ENCODE results near the gene IL17RE.
"Not testable (repeated sequence)": the region's sequence is repeated elsewhere in the genome, so short reads cannot be mapped to it uniquely, and the experiment has no call there.

Gene IL17RE

DNA sequence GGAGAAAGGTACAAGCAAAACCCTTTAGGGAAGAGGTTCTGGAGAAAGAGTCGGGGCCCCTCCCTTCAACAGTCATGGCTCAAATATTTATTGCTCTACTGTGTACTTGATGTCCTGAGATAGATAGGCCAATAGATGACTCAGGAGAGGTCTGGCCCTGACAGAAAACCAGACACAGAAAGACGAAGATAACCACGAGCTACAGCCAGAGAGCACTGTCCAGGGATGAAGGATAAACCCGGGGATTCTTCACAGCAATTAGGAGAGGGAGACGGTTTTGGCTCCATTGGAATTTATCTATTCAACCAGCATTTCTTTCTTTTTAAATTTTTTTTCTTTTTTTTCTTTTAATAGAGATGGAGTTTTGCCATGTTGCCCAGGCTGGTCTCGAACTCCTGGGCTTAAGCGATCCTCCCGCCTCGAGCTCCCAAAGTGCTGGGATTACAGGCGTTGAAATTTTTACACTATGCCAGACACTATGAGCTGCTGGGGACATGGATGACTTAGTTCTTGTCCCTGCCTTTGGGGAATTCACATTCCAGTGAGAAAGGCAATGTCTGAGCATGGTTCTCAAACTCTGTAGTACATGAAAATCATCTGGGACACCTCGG, 18.0 kb upstream of the IL17RE start:
- Histone ChIP-seq H3K9me3 (ENCODE audit: control insufficient read depth, insufficient read depth, low read length) (no peaks in the 10 kb centered on the region), H3K4me3 (ENCODE audit: low read depth, low read length) (no peak overlapping the region), H3K36me3 (ENCODE audit: control insufficient read depth, insufficient read depth, low read length) (no peaks in the 10 kb centered on the region), H3K9ac (ENCODE audit: low read depth, low read length) (no peak overlapping the region), H3K4me1 (ENCODE audit: control insufficient read depth, insufficient read depth, low read length) (no peaks in the 10 kb centered on the region), H3K27me3 (ENCODE audit: control insufficient read depth, insufficient read depth, low read length) (no peaks in the 10 kb centered on the region)

DNA sequence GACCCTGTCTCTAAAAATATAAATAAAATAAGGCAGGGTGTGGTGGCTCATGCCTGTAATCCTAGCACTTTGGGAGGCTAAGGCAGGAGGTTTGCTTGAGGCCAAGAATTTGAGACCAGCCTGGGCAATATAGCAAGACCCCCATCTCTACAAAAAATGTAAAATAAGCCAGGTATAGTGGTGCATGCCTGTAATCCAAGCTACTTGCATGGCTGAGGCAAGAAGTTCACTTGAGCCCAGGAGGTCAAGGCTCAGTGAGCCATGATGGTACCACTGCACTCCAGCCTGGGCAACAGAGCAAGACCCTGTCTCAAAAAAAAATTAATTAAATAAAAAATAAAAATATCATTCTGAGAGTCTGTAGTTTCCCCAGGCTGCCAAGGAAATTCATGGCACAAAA, 16.3 kb upstream of the IL17RE start:
- no peak overlapping the region for H3K9ac ChIP-seq (ENCODE audit: low read depth, low read length)
- no peak overlapping the region for H3K4me3 ChIP-seq (ENCODE audit: low read depth, low read length)
- H3K9me3 ChIP-seq (ENCODE audit: control insufficient read depth, insufficient read depth, low read length) = no peaks in the 10 kb centered on the region
- no peaks in the 10 kb centered on the region for H3K27me3 ChIP-seq (ENCODE audit: control insufficient read depth, insufficient read depth, low read length)
- no peaks in the 10 kb centered on the region for H3K36me3 ChIP-seq (ENCODE audit: control insufficient read depth, insufficient read depth, low read length)
- H3K4me1 ChIP-seq (ENCODE audit: control insufficient read depth, insufficient read depth, low read length) = no peaks in the 10 kb centered on the region

DNA sequence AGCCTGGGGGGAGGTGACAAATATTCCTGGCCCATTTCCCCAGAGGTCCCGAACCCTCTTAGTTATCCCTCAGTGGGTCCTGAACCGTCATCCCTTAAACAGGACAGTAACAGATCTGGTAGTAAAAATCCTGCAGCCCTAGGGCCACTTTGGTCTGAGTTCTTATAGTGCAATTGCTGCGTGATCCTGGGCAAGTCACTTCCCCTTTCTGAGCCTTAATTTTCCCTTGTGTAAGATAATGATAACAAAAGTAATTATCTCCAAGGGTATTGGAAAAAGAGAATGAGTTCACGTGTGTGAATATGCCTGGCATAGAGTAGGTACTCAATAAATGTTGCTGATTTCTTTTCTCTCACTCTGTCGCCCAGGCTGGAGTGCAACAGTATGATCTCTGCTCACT, 15.2 kb upstream of the IL17RE start:
- no peaks in the 10 kb centered on the region for H3K27me3 ChIP-seq (ENCODE audit: control insufficient read depth, insufficient read depth, low read length)

DNA sequence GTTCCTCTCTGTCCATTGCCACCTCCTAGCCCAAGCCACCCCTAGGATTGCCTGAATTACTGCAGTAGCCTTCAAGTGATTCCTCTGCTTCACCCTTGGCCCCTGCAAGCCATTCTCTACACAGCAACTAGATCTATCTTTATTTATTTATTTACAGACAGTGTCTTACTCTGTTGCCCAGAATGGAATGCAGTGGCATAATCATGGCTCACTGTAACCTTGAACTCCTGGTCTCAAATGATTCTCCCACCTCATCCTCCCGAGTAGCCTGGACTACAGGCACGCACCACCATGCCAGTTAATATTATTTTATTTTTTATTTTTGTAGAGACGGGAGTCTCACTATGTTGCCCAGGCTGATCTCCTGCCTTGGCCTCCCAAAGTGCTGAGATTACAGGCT, 14.1 kb upstream of the IL17RE start:
- H3K36me3 ChIP-seq (ENCODE audit: control insufficient read depth, insufficient read depth, low read length) = peaks cover 9% of the 10 kb centered on the region
- H3K9ac ChIP-seq (ENCODE audit: low read depth, low read length) = no peak overlapping the region
- no peaks in the 10 kb centered on the region for H3K4me1 ChIP-seq (ENCODE audit: control insufficient read depth, insufficient read depth, low read length)

More for the DNA sequence above, 15.2 kb upstream of the IL17RE start:
- H3K9ac ChIP-seq (ENCODE audit: low read depth, low read length) = no peak overlapping the region
- H3K9me3 ChIP-seq (ENCODE audit: control insufficient read depth, insufficient read depth, low read length) = no peaks in the 10 kb centered on the region
- no peak overlapping the region for H3K4me3 ChIP-seq (ENCODE audit: low read depth, low read length)
- H3K36me3 ChIP-seq (ENCODE audit: control insufficient read depth, insufficient read depth, low read length) = no peaks in the 10 kb centered on the region
- no peaks in the 10 kb centered on the region for H3K4me1 ChIP-seq (ENCODE audit: control insufficient read depth, insufficient read depth, low read length)

DNA sequence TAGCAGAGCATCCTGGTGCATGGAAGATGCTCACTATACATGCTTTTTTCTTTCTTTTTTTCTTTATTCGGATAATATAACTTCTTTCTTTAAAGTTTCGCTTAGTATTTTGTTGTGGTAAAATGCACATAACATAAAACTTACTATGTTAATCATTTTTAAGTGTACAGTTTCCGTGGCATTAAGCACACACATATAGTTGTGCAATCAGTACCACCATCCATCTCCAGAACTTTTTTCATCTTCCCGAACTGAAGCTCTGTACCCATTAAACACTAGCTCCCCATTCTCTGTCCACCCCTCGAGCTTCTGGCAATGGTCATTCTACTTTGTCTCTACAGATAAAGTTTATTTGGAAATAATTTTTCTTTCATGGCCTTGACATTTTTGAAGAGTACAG, 13.2 kb upstream of the IL17RE start:
- H3K4me1 ChIP-seq (ENCODE audit: control insufficient read depth, insufficient read depth, low read length) = no peaks in the 10 kb centered on the region
- H3K9me3 ChIP-seq (ENCODE audit: control insufficient read depth, insufficient read depth, low read length) = no peaks in the 10 kb centered on the region
- H3K27me3 ChIP-seq (ENCODE audit: control insufficient read depth, insufficient read depth, low read length) = no peaks in the 10 kb centered on the region
- H3K36me3 ChIP-seq (ENCODE audit: control insufficient read depth, insufficient read depth, low read length) = peaks cover 13% of the 10 kb centered on the region
- no peak overlapping the region for H3K9ac ChIP-seq (ENCODE audit: low read depth, low read length)
- H3K4me3 ChIP-seq (ENCODE audit: low read depth, low read length) = no peak overlapping the region

More for the DNA sequence above, 14.1 kb upstream of the IL17RE start:
- H3K9me3 ChIP-seq (ENCODE audit: control insufficient read depth, insufficient read depth, low read length) = no peaks in the 10 kb centered on the region
- no peak overlapping the region for H3K4me3 ChIP-seq (ENCODE audit: low read depth, low read length)
- no peaks in the 10 kb centered on the region for H3K27me3 ChIP-seq (ENCODE audit: control insufficient read depth, insufficient read depth, low read length)

DNA sequence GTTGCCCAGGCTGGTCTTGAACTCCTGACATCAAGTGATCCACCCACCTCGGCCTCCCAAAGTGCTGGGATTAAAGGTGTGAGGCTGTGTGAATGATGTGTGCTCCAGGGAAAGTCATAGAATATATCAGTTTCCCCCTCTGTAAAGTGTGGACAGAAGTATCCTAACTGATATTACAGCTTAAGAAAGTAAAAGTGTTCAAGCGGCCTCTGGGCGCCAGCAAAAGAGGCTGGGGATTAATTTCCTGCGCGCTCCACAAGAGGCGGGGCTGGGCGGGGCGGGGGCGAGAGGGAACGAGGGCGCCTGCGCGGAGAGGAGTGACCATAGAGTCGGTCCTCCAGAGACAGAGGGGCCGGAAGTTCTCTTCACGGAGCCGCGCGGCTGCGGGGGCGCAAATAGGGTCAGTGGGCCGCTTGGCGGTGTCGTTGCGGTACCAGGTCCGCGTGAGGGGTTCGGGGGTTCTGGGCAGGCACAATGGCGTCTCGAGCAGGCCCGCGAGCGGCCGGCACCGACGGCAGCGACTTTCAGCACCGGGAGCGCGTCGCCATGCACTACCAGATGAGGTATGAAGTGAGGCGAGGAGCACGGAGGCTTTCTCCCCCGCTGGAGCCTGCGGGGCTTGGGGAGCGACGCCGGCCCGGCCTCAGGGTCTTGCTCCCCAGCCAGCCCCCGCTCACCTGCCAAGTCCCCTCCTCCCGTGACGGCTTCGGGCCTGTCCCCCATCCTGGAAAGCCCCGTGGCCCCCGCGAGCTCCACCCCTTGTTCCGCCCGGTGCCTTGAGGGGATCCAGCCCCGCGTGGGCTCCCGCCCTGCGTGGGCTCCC, 12.2 kb upstream of the IL17RE start, which contains the start of gene JAGN1:
JAGN1 (plus strand) TSS at position 362 of the 823 bp plus-strand sequence; CDS start at position 475, 113 bp downstream.
- H3K4me3 ChIP-seq (ENCODE audit: low read depth, low read length) = peak within 1 kb of the TSS; percentile 94
- no peaks in the 10 kb centered on the region for H3K4me1 ChIP-seq (ENCODE audit: control insufficient read depth, insufficient read depth, low read length)
- peaks cover 13% of the 10 kb centered on the region for H3K36me3 ChIP-seq (ENCODE audit: control insufficient read depth, insufficient read depth, low read length)
- no peaks in the 10 kb centered on the region for H3K9me3 ChIP-seq (ENCODE audit: control insufficient read depth, insufficient read depth, low read length)
- H3K9ac ChIP-seq (ENCODE audit: low read depth, low read length) = peak within 1 kb of the TSS; percentile 94
- no peaks in the 10 kb centered on the region for H3K27me3 ChIP-seq (ENCODE audit: control insufficient read depth, insufficient read depth, low read length)

DNA sequence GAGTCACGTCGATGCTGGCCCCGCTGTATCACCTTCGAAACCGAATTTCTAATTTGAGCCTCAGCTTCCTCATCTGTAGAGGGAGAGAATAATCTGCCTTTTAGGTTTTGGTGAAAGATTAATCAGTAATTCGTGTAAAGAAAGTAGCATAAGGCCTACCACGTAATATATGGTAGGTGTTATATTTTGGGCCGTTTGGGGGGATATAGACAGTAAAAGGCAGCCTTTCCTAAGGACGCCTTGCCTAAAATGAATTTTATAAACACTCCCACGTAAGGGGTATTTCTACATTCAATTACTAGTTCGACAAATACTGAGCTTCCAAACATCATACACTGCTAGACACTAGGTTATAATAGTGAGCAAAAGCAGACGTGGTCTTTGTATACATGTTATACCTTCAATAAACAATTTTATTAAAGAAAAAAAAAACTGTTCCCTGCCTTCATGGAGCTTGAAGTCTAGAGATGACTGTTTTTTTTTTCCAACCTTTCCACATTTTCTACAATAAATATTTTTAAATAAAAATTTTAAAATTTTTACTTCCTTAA, 11.5 kb upstream of the IL17RE start:
- no peaks in the 10 kb centered on the region for H3K27me3 ChIP-seq (ENCODE audit: control insufficient read depth, insufficient read depth, low read length)
- no peaks in the 10 kb centered on the region for H3K9me3 ChIP-seq (ENCODE audit: control insufficient read depth, insufficient read depth, low read length)
- peaks cover 13% of the 10 kb centered on the region for H3K36me3 ChIP-seq (ENCODE audit: control insufficient read depth, insufficient read depth, low read length)
- peak overlapping the region; percentile 94 for H3K4me3 ChIP-seq (ENCODE audit: low read depth, low read length)
- peak overlapping the region; percentile 94 for H3K9ac ChIP-seq (ENCODE audit: low read depth, low read length)
- H3K4me1 ChIP-seq (ENCODE audit: control insufficient read depth, insufficient read depth, low read length) = no peaks in the 10 kb centered on the region

DNA sequence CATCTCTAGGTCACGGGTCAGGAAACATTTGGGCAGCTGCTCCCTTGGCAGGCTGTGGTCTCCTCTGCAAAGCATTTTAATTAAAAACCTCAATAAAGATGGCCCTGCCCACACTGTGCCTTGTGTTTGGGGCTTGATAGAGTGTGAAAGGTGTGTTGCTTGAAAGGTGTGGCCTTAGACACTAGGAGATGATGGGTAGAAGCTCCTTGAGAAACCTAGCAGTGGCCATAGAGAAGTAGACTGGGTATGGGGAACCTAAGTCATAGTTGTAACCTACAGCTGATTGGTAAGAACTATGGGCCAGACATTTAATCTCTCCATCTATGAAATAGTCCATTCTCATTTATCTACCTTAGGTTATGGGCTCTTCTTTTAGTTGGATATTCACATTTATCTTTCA, 8.9 kb upstream of the IL17RE start:
- peaks cover 13% of the 10 kb centered on the region for H3K36me3 ChIP-seq (ENCODE audit: control insufficient read depth, insufficient read depth, low read length)
- H3K9me3 ChIP-seq (ENCODE audit: control insufficient read depth, insufficient read depth, low read length) = no peaks in the 10 kb centered on the region
- no peaks in the 10 kb centered on the region for H3K27me3 ChIP-seq (ENCODE audit: control insufficient read depth, insufficient read depth, low read length)
- no peak overlapping the region for H3K9ac ChIP-seq (ENCODE audit: low read depth, low read length)
- no peaks in the 10 kb centered on the region for H3K4me1 ChIP-seq (ENCODE audit: control insufficient read depth, insufficient read depth, low read length)
- H3K4me3 ChIP-seq (ENCODE audit: low read depth, low read length) = no peak overlapping the region

DNA sequence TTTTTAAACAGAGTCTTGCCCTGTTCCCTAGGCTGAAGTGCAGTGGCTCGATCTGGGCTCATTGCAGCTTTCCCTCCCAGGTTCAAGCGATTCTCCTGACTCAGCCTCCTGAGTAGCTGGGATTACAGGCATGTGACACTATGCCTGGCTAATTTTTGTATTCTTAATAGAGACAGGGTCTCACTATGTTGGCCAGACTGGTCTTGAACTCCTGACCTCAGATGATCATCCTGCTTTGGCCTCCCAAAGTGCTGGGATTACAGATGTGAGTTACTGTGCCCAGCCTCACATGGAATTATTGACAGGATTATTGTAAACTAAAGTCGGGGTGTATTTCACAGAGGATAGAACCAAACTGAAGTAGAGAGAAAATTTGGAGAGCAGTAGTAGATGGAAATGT, 6.9 kb upstream of the IL17RE start:
- peaks cover 13% of the 10 kb centered on the region for H3K36me3 ChIP-seq (ENCODE audit: control insufficient read depth, insufficient read depth, low read length)
- not testable (repeated sequence) for H3K9me3 ChIP-seq (ENCODE audit: control insufficient read depth, insufficient read depth, low read length); H3K9ac ChIP-seq (ENCODE audit: low read depth, low read length); H3K4me1 ChIP-seq (ENCODE audit: control insufficient read depth, insufficient read depth, low read length); H3K4me3 ChIP-seq (ENCODE audit: low read depth, low read length); H3K27me3 ChIP-seq (ENCODE audit: control insufficient read depth, insufficient read depth, low read length)

DNA sequence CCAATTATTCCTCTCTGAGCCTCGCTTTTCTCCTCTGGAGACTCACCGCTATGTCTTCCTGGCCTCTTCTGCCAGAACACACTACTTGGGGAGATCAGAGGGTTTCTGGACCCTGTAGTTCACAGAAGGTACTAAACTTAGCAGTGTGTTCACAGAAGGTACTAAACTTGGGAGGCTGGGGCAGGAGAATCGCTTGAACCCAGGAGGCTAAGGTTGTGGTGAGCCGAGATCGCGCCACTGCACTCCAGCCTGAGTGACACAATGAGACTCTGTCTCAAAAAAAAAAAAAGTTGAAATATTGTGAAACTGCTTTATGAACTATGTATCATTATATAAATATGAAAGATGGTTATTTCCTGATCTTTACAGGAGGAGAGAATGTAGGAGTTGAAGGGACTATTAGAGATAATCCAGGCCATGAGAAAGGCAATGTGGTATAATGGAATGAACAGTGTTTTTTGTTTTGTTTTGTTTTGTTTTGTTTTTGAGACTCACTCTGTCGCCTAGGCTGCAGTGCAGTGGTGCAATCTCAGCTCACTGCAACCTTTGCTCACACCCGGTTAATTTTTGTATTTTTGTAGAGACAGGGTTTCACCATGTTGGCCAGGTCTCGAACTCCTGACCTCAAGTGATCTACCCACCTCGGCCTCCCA, 5.8 kb upstream of the IL17RE start:
- not testable (repeated sequence) for H3K27me3 ChIP-seq (ENCODE audit: control insufficient read depth, insufficient read depth, low read length); H3K4me1 ChIP-seq (ENCODE audit: control insufficient read depth, insufficient read depth, low read length); H3K9ac ChIP-seq (ENCODE audit: low read depth, low read length); H3K9me3 ChIP-seq (ENCODE audit: control insufficient read depth, insufficient read depth, low read length); H3K4me3 ChIP-seq (ENCODE audit: low read depth, low read length)
- H3K36me3 ChIP-seq (ENCODE audit: control insufficient read depth, insufficient read depth, low read length) = peaks cover 13% of the 10 kb centered on the region

DNA sequence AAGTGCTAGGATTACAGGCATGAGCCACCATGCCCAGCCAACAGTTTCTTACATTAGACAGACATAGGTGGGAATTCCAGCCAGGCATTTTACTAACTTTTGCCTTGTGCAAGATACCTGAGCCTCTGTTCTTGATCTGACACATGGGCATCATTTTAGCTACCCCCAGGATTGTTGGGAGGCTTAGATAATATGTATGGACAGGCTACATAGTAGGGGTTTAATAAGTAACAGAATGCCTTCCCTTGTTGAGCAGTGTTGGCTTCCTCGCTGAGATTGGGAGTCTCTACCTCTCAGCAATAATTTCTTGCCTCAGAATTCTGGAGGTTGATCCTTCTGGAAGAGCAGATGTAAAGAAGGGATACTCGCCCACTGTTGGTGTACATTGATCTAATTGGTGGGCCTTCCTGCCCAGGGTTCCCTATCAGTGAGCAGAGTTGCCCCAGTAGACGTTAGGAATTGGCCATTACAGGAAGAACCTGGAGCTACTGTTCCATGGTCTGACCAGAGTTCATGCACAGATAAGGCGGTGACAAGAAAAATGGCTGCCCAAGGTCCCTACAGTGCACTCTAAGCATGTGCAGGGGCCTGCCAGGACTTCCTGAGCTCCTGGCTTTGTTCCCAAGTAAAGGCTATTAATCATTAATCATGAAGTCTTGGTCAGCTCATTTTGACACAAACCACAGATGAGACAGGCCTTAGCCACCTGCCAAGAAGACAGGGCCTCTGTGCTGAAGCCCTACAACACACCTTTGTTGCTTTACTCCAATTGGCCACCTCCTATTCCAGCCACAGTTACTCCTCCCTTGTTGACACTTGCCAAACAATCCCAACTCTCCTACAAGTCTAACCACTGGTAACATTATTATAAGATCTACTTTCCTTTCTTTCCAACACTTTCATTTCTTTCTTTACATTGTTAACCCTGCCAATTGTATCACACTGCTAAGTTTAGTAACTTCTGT, 5.0 kb upstream of the IL17RE start:
- Histone ChIP-seq H3K9me3 (ENCODE audit: control insufficient read depth, insufficient read depth, low read length) (no peaks in the 10 kb centered on the region), H3K27me3 (ENCODE audit: control insufficient read depth, insufficient read depth, low read length) (no peaks in the 10 kb centered on the region), H3K4me3 (ENCODE audit: low read depth, low read length) (no peak overlapping the region), H3K36me3 (ENCODE audit: control insufficient read depth, insufficient read depth, low read length) (peaks cover 12% of the 10 kb centered on the region), H3K4me1 (ENCODE audit: control insufficient read depth, insufficient read depth, low read length) (peaks cover 4% of the 10 kb centered on the region), H3K9ac (ENCODE audit: low read depth, low read length) (no peak overlapping the region)

All from iPS-15b (cell line).